Esophagus (tissue), 2 donors: ENCODE data around the gene CMIP. TPM values are rescaled to one million over a fixed set of nuclear protein-coding genes. Genes with fewer than 3 reads are reported as not detected.

Experiments
- H3K27ac ChIP-seq, 2 donors: one replicate each; pipeline ENCODE4 v1.5.1; 2013; ENCODE audit warnings: low read depth in 2 of 2, mild to moderate bottlenecking in 2 of 2, inconsistent platforms in 1 of 2, low read length in 1 of 2, moderate library complexity in 1 of 2
- H3K27me3 ChIP-seq, 2 donors: one replicate each; pipeline ENCODE4 v1.6.1; 2013; ENCODE audit warnings: low read length in 2 of 2, control low read depth in 1 of 2, mild to moderate bottlenecking in 1 of 2; ENCODE audit not compliant: insufficient read depth in 2 of 2, control insufficient read depth in 1 of 2
- H3K36me3 ChIP-seq, 2 donors: one replicate each; pipeline ENCODE4 v1.6.1; 2013; ENCODE audit warnings: low read length in 1 of 2; ENCODE audit not compliant: control insufficient read depth in 2 of 2, insufficient read depth in 2 of 2
- H3K4me1 ChIP-seq, 2 donors: one replicate each; pipeline ENCODE4 v1.6.1; 2013; ENCODE audit warnings: low read length in 1 of 2; ENCODE audit not compliant: control insufficient read depth in 2 of 2, insufficient read depth in 2 of 2
- H3K4me3 ChIP-seq, 2 donors: one replicate each; pipeline ENCODE4 v1.5.1; 2013; ENCODE audit warnings: low read length in 2 of 2, mild to moderate bottlenecking in 2 of 2, low read depth in 1 of 2, moderate library complexity in 1 of 2
- H3K9me3 ChIP-seq, 2 donors: one replicate each; pipeline ENCODE4 v1.6.1; 2013; ENCODE audit warnings: mild to moderate bottlenecking in 2 of 2, low read depth in 1 of 2, low read length in 1 of 2, moderate library complexity in 1 of 2; ENCODE audit not compliant: control insufficient read depth in 2 of 2, insufficient read depth in 1 of 2
- WGBS, 2 donors: extraction: QIAGEN DNeasy Blood & Tissue Kit; methylation state at CpG; one replicate each; pipeline ENCODE4 v1.1.7; 2013; 5-methylcytosine and 5-hydroxymethylcytosine counted together
- polyA plus RNA-seq, 2 donors: library from polyadenylated mRNA; stranded (reverse); fragments of 200-250 nt; gene quantifications; one replicate each; pipeline ENCODE4 v1.2.3, GENCODE V29; 2013
- donor health status: healthy with polysubstance abuse.
- donor health status: Bipolar disorder and iron deficiency.

The CMIP gene
- polyA plus RNA-seq, 2 donors, result 16.9 to 19.3 TPM

DNA sequence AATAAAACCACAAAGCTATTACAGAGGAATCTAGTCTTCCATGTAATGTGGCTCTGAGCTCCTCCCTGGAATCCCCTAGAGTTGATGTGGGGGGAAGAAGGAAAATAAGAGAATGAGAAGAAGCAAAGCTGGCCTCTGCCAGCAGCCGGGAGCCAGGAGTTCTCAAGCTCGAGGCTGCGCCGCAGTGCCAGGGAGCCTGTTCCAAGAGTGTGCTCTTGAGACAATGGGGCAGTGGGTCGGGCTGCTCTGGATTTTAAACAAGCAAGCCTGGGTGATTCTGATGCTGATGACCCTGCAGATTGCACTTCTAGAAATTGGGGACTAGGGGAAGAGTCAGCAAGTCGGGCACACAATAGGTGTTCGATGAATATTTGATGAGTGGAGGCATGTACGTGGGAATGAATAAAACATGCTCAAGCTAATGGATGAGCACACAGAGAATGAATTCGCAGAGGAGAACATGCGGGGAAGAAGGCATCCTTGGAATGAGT is 119.9 kb downstream of the CMIP start:
- peaks cover 3 to 28% of the 10 kb centered on the region in 2 donors for H3K4me1 ChIP-seq
- no peak overlapping the region for H3K27ac ChIP-seq

DNA sequence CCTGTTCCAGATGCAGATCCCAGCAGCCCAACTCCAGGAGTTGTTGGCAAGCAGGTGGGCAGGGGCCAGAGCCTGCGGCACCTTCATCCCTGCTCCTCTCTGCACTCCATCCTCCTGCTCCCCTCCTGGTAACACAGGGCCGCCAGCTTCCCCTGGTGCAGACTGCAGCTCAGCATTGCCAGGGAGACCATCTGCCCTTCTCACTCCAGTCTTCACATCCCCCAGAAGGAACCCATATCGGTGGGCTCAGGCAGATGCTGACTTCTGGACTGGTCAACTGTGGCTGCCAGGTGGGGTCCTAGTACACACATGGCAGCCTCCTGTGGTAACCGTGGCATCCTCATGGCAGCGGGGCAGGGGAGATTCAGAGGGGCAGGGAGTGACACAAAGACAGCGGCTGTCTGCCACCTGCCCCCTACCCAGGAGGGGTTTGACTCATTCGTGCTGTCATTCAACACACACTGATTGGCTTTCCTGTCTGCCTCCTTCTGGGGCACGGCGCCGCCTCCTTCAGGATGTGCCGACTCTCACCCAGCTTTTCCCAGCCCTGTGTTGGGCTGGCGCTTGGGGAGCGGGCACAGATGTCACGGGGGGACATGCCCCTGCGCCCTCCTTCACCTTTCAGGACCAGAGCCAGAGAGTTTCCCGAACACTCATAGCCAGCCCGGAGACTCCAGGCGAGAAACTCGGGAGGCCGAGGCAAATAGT is 120.9 kb downstream of the CMIP start:
- 89% methylated on average over 20 of the region's 20 CpGs for WGBS, 2 donors
- Histone ChIP-seq H3K4me1 (peaks cover 6 to 38% of the 10 kb centered on the region in 2 donors), H3K9me3 (no peaks in the 10 kb centered on the region), H3K36me3 (peaks cover 0 to 6% of the 10 kb centered on the region in 2 donors), H3K27ac (no peak overlapping the region), H3K27me3 (no peaks in the 10 kb centered on the region), H3K4me3 (no peak overlapping the region)

More for the DNA sequence above, 119.9 kb downstream of the CMIP start:
- Histone ChIP-seq H3K9me3 (no peaks in the 10 kb centered on the region), H3K4me3 (no peak overlapping the region), H3K27me3 (no peaks in the 10 kb centered on the region), H3K36me3 (peaks cover 0 to 6% of the 10 kb centered on the region in 2 donors)
- WGBS, 2 donors, result 38 to 50% methylated on average over 10 of the region's 10 CpGs

GRCh38 chr16:81566086-81567007 is 121.7 kb downstream of the CMIP start:
- Histone ChIP-seq H3K27ac (no peak overlapping the region), H3K27me3 (no peaks in the 10 kb centered on the region), H3K9me3 (no peaks in the 10 kb centered on the region), H3K4me3 (no peak overlapping the region), H3K36me3 (peaks cover 0 to 6% of the 10 kb centered on the region in 2 donors), H3K4me1 (peaks cover 6 to 38% of the 10 kb centered on the region in 2 donors)
- 83 to 94% methylated on average over 7 of the region's 7 CpGs for WGBS, 2 donors

GRCh38 chr16:81567087-81567486 is 122.5 kb downstream of the CMIP start:
- peaks cover 8 to 38% of the 10 kb centered on the region in 2 donors for H3K4me1 ChIP-seq
- no peaks in the 10 kb centered on the region for H3K27me3 ChIP-seq
- H3K27ac ChIP-seq, result no peak overlapping the region
- WGBS, 2 donors, result 89 to 91% methylated on average over 13 of the region's 13 CpGs
- no peak overlapping the region for H3K4me3 ChIP-seq
- H3K9me3 ChIP-seq, result no peaks in the 10 kb centered on the region
- H3K36me3 ChIP-seq, result peaks cover 0 to 6% of the 10 kb centered on the region in 2 donors

- WGBS, 2 donors, result 37 to 40% methylated on average over 13 of the region's 13 CpGs
- Histone ChIP-seq H3K4me3 (no peak overlapping the region), H3K9me3 (no peaks in the 10 kb centered on the region), H3K36me3 (peaks cover 0 to 6% of the 10 kb centered on the region in 2 donors), H3K4me1 (peaks cover 10 to 30% of the 10 kb centered on the region in 2 donors), H3K27me3 (no peaks in the 10 kb centered on the region), H3K27ac (peak overlapping the region; percentile 52 to 57)
Measured at GRCh38 chr16:81567987-81568748, 123.6 kb downstream of the CMIP start.

DNA sequence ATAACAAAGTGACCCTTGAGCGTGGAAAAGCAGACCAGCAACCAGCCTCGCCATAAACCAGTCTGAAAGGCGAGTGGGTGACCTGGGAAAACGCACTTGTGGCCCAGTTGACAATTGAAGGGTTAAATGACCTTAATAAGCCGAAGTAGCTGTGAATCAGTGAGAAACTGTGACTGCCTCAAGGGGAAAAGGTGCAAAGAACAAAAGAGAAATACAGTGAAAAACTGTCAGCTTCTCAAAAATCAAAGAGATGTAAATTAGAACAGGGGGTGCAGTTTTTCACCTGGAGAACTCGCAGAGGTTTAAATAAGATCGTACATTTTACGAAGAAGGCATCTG is 124.1 kb downstream of the CMIP start:
- Histone ChIP-seq H3K36me3 (peaks cover 0 to 6% of the 10 kb centered on the region in 2 donors), H3K27me3 (no peaks in the 10 kb centered on the region), H3K4me3 (no peak overlapping the region), H3K9me3 (no peaks in the 10 kb centered on the region), H3K27ac (peak overlapping the region; percentile 52 to 57), H3K4me1 (peaks cover 10 to 29% of the 10 kb centered on the region in 2 donors)
- WGBS, 2 donors, result 45 to 55% methylated on average over 8 of the region's 8 CpGs

DNA sequence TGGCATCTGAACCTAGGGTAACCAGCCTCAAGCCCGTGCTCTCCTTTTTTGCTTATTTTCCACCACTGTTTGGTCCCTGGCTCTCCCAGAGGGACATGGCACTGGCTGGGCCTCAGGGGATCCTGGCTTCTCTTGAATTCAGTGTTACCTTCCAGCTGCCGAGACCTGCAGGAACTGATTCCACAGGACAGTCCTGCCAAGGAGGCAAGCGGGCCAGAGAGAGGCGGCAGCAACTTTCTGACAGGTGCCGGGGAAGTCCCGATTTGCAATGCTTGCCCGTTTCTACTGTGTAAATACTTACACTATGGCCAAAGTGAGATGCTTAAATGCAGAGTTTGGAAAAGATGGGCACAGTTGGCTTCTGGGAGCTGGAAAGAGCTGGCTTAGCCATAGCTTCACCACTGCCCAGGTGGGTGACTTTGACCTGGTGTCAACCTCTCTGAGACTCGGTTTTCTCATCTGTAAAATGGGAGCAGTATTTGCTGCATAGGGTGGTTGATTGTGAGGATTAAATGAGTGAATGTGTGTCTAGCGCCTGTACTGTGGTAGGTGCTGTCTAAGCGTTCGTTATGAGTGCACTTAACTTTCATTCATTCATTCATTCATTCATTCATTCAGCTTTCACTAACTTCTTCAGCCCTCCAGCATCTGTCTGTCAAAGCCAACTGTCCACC is 124.9 kb downstream of the CMIP start:
- Histone ChIP-seq H3K36me3 (peaks cover 0 to 6% of the 10 kb centered on the region in 2 donors), H3K27ac (peak overlapping the region; percentile 23 to 26), H3K27me3 (no peaks in the 10 kb centered on the region), H3K4me3 (no peak overlapping the region), H3K9me3 (no peaks in the 10 kb centered on the region), H3K4me1 (peaks cover 14 to 33% of the 10 kb centered on the region in 2 donors)
- WGBS, 2 donors, result 57 to 65% methylated on average over 11 of the region's 11 CpGs

GRCh38 chr16:81570151-81570846 is 125.7 kb downstream of the CMIP start:
- Histone ChIP-seq H3K27ac (peak overlapping the region; percentile 2 to 53), H3K9me3 (no peaks in the 10 kb centered on the region), H3K27me3 (no peaks in the 10 kb centered on the region), H3K4me1 (peaks cover 14 to 38% of the 10 kb centered on the region in 2 donors), H3K4me3 (no peak overlapping the region), H3K36me3 (peaks cover 0 to 5% of the 10 kb centered on the region in 2 donors)
- 51 to 68% methylated on average over 18 of the region's 18 CpGs for WGBS, 2 donors
